Cerebellar nuclear complex (tissue), 1 donor: ENCODE data around the gene AFAP1L1.
A peak's percentile ranks its signal among the peaks of the same experiment; 100 is the strongest.

Experiments used
- DNase-seq, 2 experiments: peaks; one replicate each; lab custom pipeline; 2025; lab: John Stamatoyannopoulos, UW

The AFAP1L1 gene

GRCh38 chr5:149348518-149348917 is 76.9 kb downstream of the AFAP1L1 start:
- no peak for DNase-seq

- no peak for DNase-seq
These were observed 77.7 kb downstream of the AFAP1L1 start for GRCh38 chr5:149349382-149349781.

- DNase-seq = no peak
These were observed 80.5 kb downstream of the AFAP1L1 start for GRCh38 chr5:149352169-149352568.

GRCh38 chr5:149353911-149354310 is 82.3 kb downstream of the AFAP1L1 start:
- DNase-seq = no peak

- DNase-seq = no peak
These were observed 84.0 kb downstream of the AFAP1L1 start for GRCh38 chr5:149355688-149356087.

GRCh38 chr5:149356391-149356790 is 84.7 kb downstream of the AFAP1L1 start:
- no peak for DNase-seq

- DNase-seq = peak; percentile 68 to 81
These were observed 86.0 kb downstream of the AFAP1L1 start, which contains the start of gene PCYOX1L for GRCh38 chr5:149357370-149358293. Gene PCYOX1L (plus strand): TSS chr5:149358046. CDS start chr5:149358069, 23 bp downstream.

- DNase-seq = peak in 1 of 2 experiments; percentile 9
These were observed 86.6 kb downstream of the AFAP1L1 start for GRCh38 chr5:149358294-149358651.

- no peak for DNase-seq
These were observed 87.3 kb downstream of the AFAP1L1 start for GRCh38 chr5:149358868-149359495.

- DNase-seq = no peak
These were observed 88.6 kb downstream of the AFAP1L1 start for GRCh38 chr5:149360272-149360671.

- no peak for DNase-seq
These were observed 90.9 kb downstream of the AFAP1L1 start for GRCh38 chr5:149362541-149362940.

- no peak for DNase-seq
These were observed 91.7 kb downstream of the AFAP1L1 start for GRCh38 chr5:149363358-149363757.

GRCh38 chr5:149363936-149364335 is 92.3 kb downstream of the AFAP1L1 start:
- DNase-seq = no peak

- no peak for DNase-seq
These were observed 93.1 kb downstream of the AFAP1L1 start for GRCh38 chr5:149364719-149365118.

- no peak for DNase-seq
These were observed 93.8 kb downstream of the AFAP1L1 start for GRCh38 chr5:149365418-149365817.

- DNase-seq = no peak
These were observed 94.6 kb downstream of the AFAP1L1 start for GRCh38 chr5:149366169-149366729.

- DNase-seq = no peak
These were observed 95.8 kb downstream of the AFAP1L1 start for GRCh38 chr5:149367249-149367971.

- no peak for DNase-seq
These were observed 96.5 kb downstream of the AFAP1L1 start for GRCh38 chr5:149367972-149368645.

- no peak for DNase-seq
These were observed 99.2 kb downstream of the AFAP1L1 start for GRCh38 chr5:149370878-149371277.

GRCh38 chr5:149371296-149371962 is 99.8 kb downstream of the AFAP1L1 start:
- no peak for DNase-seq
